Measurements from ENCODE around the gene SEBOX.
A peak's percentile ranks its signal among the peaks of the same experiment; 100 is the strongest.

Gene SEBOX

GRCh38 chr17:28406473-28406814, 41.4 kb upstream of the SEBOX start:
- no peak for DNase-seq (ENCODE audit: extremely low spot score)
- no peak for TF ChIP-seq LEF1 (IDR thresholded peaks at IDR 0.05; ENCODE audit: borderline replicate concordance)
- ChIA-PET CTCF (interaction anchor here (5.1 kb wide), 1 partner anchor 11 kb away, joined by 45 read pairs; no protein-coding TSS in a partner anchor), POLR2A (interaction anchor here (0.9 to 3.7 kb wide), 9 partner anchors 8 to 126 kb away, joined by 3 to 29 read pairs (median 8); partner anchors contain the start of genes IFT20, POLDIP2 and TNFAIP1)

- POLR2A ChIA-PET = interaction anchor here (0.7 to 3.7 kb wide), 17 partner anchors 9 to 165 kb away, joined by 3 to 29 read pairs (median 4); partner anchors contain the start of genes IFT20, PIGS, POLDIP2 and TNFAIP1
- CTCF ChIA-PET = interaction anchor here (5.1 kb wide), 1 partner anchor 11 kb away, joined by 45 read pairs; no protein-coding TSS in a partner anchor
These were observed 40.9 kb upstream of the SEBOX start, which contains the start of gene SLC46A1 for GRCh38 chr17:28405632-28406472. SLC46A1 (minus strand) TSS chr17:28406212; CDS start chr17:28406114, 98 bp downstream.

GRCh38 chr17:28404812-28405570, 40.0 kb upstream of the SEBOX start:
- POLR2A ChIA-PET = interaction anchor here (0.6 to 3.7 kb wide), 15 partner anchors 9 to 166 kb away, joined by 3 to 29 read pairs (median 3); partner anchors contain the start of genes IFT20, PIGS, POLDIP2 and TNFAIP1
- DNase-seq (ENCODE audit: extremely low spot score) = no peak
- CTCF ChIA-PET = interaction anchor here (5.1 kb wide), 1 partner anchor 12 kb away, joined by 45 read pairs; no protein-coding TSS in a partner anchor
- no peak for TF ChIP-seq BHLHE40 (IDR thresholded peaks at IDR 0.05; ENCODE audit: borderline replicate concordance)

More at GRCh38 chr17:28405632-28406472, 40.9 kb upstream of the SEBOX start, which contains the start of gene SLC46A1:
- peak; percentile 70 for DNase-seq (ENCODE audit: extremely low spot score)
- no peak for TF ChIP-seq SUZ12 (IDR thresholded peaks at IDR 0.05)
- peak; percentile 38; the same call in 1 of the 2 replicates for TF ChIP-seq L3MBTL2 (conservative IDR thresholded peaks at IDR 0.05)

- ChIA-PET POLR2A (interaction anchor here (0.8 to 2.7 kb wide), 7 partner anchors 9 to 68 kb away, joined by 3 to 22 read pairs (median 7); partner anchors contain the start of genes IFT20, POLDIP2 and TNFAIP1), CTCF (interaction anchor here (5.1 kb wide), 1 partner anchor 13 kb away, joined by 45 read pairs; no protein-coding TSS in a partner anchor)
- no peak for TF ChIP-seq BHLHE40 (IDR thresholded peaks at IDR 0.05; ENCODE audit: borderline replicate concordance)
- TF ChIP-seq PKNOX1 (IDR thresholded peaks at IDR 0.05) = no peak
- TF ChIP-seq ELF4 (IDR thresholded peaks at IDR 0.05) = no peak
- TF ChIP-seq CTBP1 (IDR thresholded peaks at IDR 0.05; ENCODE audit: borderline replicate concordance) = no peak
- no peak for TF ChIP-seq SUZ12 (IDR thresholded peaks at IDR 0.05)
- no peak for TF ChIP-seq L3MBTL2 (conservative IDR thresholded peaks at IDR 0.05)
- no peak for DNase-seq (ENCODE audit: extremely low spot score)
These were observed 39.4 kb upstream of the SEBOX start for GRCh38 chr17:28404461-28404811.

GRCh38 chr17:28404007-28404406, 39.0 kb upstream of the SEBOX start:
- ChIA-PET CTCF (interaction anchor here (5.1 kb wide), 1 partner anchor 13 kb away, joined by 45 read pairs; no protein-coding TSS in a partner anchor), POLR2A (interaction anchor here (1.0 kb wide), 1 partner anchor 13 kb away, joined by 4 read pairs; no protein-coding TSS in a partner anchor)
- TF ChIP-seq TARDBP (IDR thresholded peaks at IDR 0.05) = no peak
- TF ChIP-seq FOXA1 (IDR thresholded peaks at IDR 0.05) = no peak
- TF ChIP-seq LEF1 (IDR thresholded peaks at IDR 0.05; ENCODE audit: borderline replicate concordance) = no peak
- TF ChIP-seq L3MBTL2 (conservative IDR thresholded peaks at IDR 0.05) = no peak
- TF ChIP-seq SP1 (IDR thresholded peaks at IDR 0.05) = no peak
- TF ChIP-seq SUZ12 (IDR thresholded peaks at IDR 0.05) = no peak
- TF ChIP-seq PKNOX1 (IDR thresholded peaks at IDR 0.05) = no peak
- no peak for TF ChIP-seq ARNT (IDR thresholded peaks at IDR 0.05)
- no peak for TF ChIP-seq ELF4 (IDR thresholded peaks at IDR 0.05)
- TF ChIP-seq NFRKB (IDR thresholded peaks at IDR 0.05) = no peak
- TF ChIP-seq ZNF384 (IDR thresholded peaks at IDR 0.05) = no peak
- no peak for TF ChIP-seq FOXK2 (IDR thresholded peaks at IDR 0.05)
- TF ChIP-seq CTBP1 (IDR thresholded peaks at IDR 0.05; ENCODE audit: borderline replicate concordance) = no peak
- no peak for TF ChIP-seq BHLHE40 (IDR thresholded peaks at IDR 0.05; ENCODE audit: borderline replicate concordance)
- no peak for TF ChIP-seq HDGF (IDR thresholded peaks at IDR 0.05; ENCODE audit: borderline replicate concordance)
- no peak for TF ChIP-seq FOXM1 (IDR thresholded peaks at IDR 0.05; ENCODE audit: borderline replicate concordance)
- DNase-seq (ENCODE audit: extremely low spot score) = no peak

- POLR2A ChIA-PET = no interaction called here
- TF ChIP-seq FOXA1 (IDR thresholded peaks at IDR 0.05) (no peak), BHLHE40 (IDR thresholded peaks at IDR 0.05; ENCODE audit: borderline replicate concordance) (no peak), CTBP1 (IDR thresholded peaks at IDR 0.05; ENCODE audit: borderline replicate concordance) (no peak), FOXM1 (IDR thresholded peaks at IDR 0.05; ENCODE audit: borderline replicate concordance) (no peak), ELF4 (IDR thresholded peaks at IDR 0.05) (no peak), ZNF384 (IDR thresholded peaks at IDR 0.05) (no peak), ARNT (IDR thresholded peaks at IDR 0.05) (no peak), NFRKB (IDR thresholded peaks at IDR 0.05) (no peak), L3MBTL2 (conservative IDR thresholded peaks at IDR 0.05) (no peak), LEF1 (IDR thresholded peaks at IDR 0.05; ENCODE audit: borderline replicate concordance) (no peak), PKNOX1 (IDR thresholded peaks at IDR 0.05) (no peak), SP1 (IDR thresholded peaks at IDR 0.05) (no peak), SUZ12 (IDR thresholded peaks at IDR 0.05) (no peak), HDGF (IDR thresholded peaks at IDR 0.05; ENCODE audit: borderline replicate concordance) (no peak), TARDBP (IDR thresholded peaks at IDR 0.05) (no peak), FOXK2 (IDR thresholded peaks at IDR 0.05) (no peak)
- CTCF ChIA-PET = no interaction called here
- no peak for DNase-seq (ENCODE audit: extremely low spot score)
These were observed 37.8 kb upstream of the SEBOX start for GRCh38 chr17:28402844-28403243.
